ENCODE measurements around the gene NCAPD3. TPM values are rescaled to one million over a fixed set of nuclear protein-coding genes. Genes with fewer than 3 reads are reported as not detected.

NCAPD3 gene
- total and polyA plus RNA-seq, 2 of the 13 experiments (the other 11 are each of a cell fraction or from before 2014, with no cell fraction given) = 20.7 to 25.6 TPM

DNA sequence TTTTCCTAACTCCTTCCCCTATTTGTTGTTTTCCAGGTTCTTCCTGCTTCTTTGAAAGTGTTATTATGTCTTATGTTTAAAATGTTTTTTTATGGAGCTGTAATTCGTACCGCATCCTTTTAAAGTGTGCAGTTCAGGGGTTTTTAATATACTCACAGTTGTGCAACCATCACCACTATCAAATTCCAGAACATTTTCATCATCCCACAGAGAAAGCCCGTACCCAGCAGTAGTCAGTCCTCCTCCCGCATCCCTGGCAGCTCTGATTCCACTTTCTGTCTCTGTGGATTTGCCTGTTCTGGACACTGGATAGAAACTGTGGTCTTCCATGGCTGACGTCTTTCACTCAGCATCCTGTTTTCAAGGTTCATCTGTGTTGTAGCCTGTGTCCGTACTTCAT is 81.2 kb downstream of the NCAPD3 start (continued):
- TF ChIP-seq, protein P1, sequence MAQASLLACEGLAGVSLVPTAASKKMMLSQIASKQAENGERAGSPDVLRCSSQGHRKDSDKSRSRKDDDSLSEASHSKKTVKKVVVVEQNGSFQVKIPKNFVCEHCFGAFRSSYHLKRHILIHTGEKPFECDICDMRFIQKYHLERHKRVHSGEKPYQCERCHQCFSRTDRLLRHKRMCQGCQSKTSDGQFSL (CRISPR knock-in tag; IDR thresholded peaks at IDR 0.05) = no peak
- TF ChIP-seq RBM39 (IDR thresholded peaks at IDR 0.05; ENCODE audit: low read depth, low read length, poor library complexity, severe bottlenecking) (no peak), ERF (CRISPR knock-in tag; IDR thresholded peaks at IDR 0.05) (no peak), GTF3A (CRISPR knock-in tag; conservative IDR thresholded peaks at IDR 0.05) (no peak), ZHX1 (CRISPR knock-in tag; IDR thresholded peaks at IDR 0.05; ENCODE audit: low read depth) (no peak), DPF2 (CRISPR knock-in tag; IDR thresholded peaks at IDR 0.05; ENCODE audit: borderline replicate concordance, low read depth) (no peak), PHF20 (CRISPR knock-in tag; IDR thresholded peaks at IDR 0.05) (no peak)
- TF ChIP-seq, protein P2, sequence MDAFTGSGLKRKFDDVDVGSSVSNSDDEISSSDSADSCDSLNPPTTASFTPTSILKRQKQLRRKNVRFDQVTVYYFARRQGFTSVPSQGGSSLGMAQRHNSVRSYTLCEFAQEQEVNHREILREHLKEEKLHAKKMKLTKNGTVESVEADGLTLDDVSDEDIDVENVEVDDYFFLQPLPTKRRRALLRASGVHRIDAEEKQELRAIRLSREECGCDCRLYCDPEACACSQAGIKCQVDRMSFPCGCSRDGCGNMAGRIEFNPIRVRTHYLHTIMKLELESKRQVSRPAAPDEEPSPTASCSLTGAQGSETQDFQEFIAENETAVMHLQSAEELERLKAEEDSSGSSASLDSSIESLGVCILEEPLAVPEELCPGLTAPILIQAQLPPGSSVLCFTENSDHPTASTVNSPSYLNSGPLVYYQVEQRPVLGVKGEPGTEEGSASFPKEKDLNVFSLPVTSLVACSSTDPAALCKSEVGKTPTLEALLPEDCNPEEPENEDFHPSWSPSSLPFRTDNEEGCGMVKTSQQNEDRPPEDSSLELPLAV (CRISPR knock-in tag; conservative IDR thresholded peaks at IDR 0.05; ENCODE audit: low read depth) = no peak
